Stimulated activated CD4-positive, alpha-beta T cell treated with anti-CD3 and anti-CD28 coated beads, Interleukin-1b, Interleukin-23, amount 100 ng/mL, for 24 hours (primary cell): ENCODE data around the gene GAST.

Source experiments
- DNase-seq, 4 experiments: peaks; one replicate each; pipeline ENCODE4 v3.0.0-alpha.2; 2020; ENCODE audit warnings: low read depth in 4 of 4, low spot score in 1 of 4

The GAST gene

GRCh38 chr17:41738801-41739112 lies 26.6 kb downstream of the GAST start:
- no peak for DNase-seq

- DNase-seq, result no peak
Measured at GRCh38 chr17:41739661-41740352, 27.7 kb downstream of the GAST start.

- no peak for DNase-seq
Measured at GRCh38 chr17:41740506-41740905, 28.4 kb downstream of the GAST start.

- DNase-seq, result no peak
Measured at GRCh38 chr17:41741709-41742108, 29.6 kb downstream of the GAST start.

- DNase-seq, result no peak
Measured at GRCh38 chr17:41748275-41748674, 36.1 kb downstream of the GAST start.

GRCh38 chr17:41750862-41751261 lies 38.7 kb downstream of the GAST start:
- DNase-seq, result no peak

- no peak for DNase-seq
Measured at GRCh38 chr17:41751288-41751687, 39.2 kb downstream of the GAST start.

GRCh38 chr17:41754066-41754465 lies 41.9 kb downstream of the GAST start:
- DNase-seq, result no peak

- no peak for DNase-seq
Measured at GRCh38 chr17:41758601-41759000, 46.5 kb downstream of the GAST start.

GRCh38 chr17:41760878-41761277 lies 48.7 kb downstream of the GAST start:
- no peak for DNase-seq

GRCh38 chr17:41762391-41762790 lies 50.3 kb downstream of the GAST start:
- no peak for DNase-seq

- no peak for DNase-seq
Measured at GRCh38 chr17:41762841-41763240, 50.7 kb downstream of the GAST start.

GRCh38 chr17:41763327-41763726 lies 51.2 kb downstream of the GAST start:
- DNase-seq, result no peak
